Fibroblast of mammary gland (primary cell): ENCODE data around the gene PIGO.
A peak's percentile ranks its signal among the peaks of the same experiment; 100 is the strongest.

Source experiments
- DNase-seq: peaks from one replicate; pipeline ENCODE4 v3.0.0-alpha.2; 2010; ENCODE audit warnings: low read depth
- H3K4me3 ChIP-seq: 2 replicates; pipeline ENCODE4 v1.5.1; 2011; ENCODE audit warnings: low read depth, mild to moderate bottlenecking, low read length, moderate library complexity; ENCODE audit not compliant: control insufficient read depth
- CTCF ChIP-seq: conservative IDR thresholded peaks from 2 replicates; pipeline ENCODE4 v1.5.1; 2011; ENCODE audit warnings: low read depth, low read length, inconsistent platforms; ENCODE audit not compliant: control insufficient read depth, insufficient read depth

Gene PIGO

GRCh38 chr9:35105571-35106342 lies 9.4 kb upstream of the PIGO start:
- H3K4me3 ChIP-seq = no peak overlapping the region
- no peak for DNase-seq

GRCh38 chr9:35105126-35105525 lies 8.7 kb upstream of the PIGO start:
- TF ChIP-seq CTCF = no peak
- H3K4me3 ChIP-seq = no peak overlapping the region
- no peak for DNase-seq

More at GRCh38 chr9:35105571-35106342, 9.4 kb upstream of the PIGO start:
- no peak for TF ChIP-seq CTCF

GRCh38 chr9:35104586-35104985 lies 8.2 kb upstream of the PIGO start:
- no peak overlapping the region for H3K4me3 ChIP-seq
- TF ChIP-seq CTCF = no peak
- DNase-seq = no peak

GRCh38 chr9:35103660-35104191 lies 7.3 kb upstream of the PIGO start:
- no peak for DNase-seq
- H3K4me3 ChIP-seq = peak overlapping the region; percentile 87
- TF ChIP-seq CTCF = no peak

GRCh38 chr9:35102769-35103659 lies 6.6 kb upstream of the PIGO start, which contains the start of gene STOML2:
TSS of gene STOML2 (minus strand) at chr9:35103131. CDS start at chr9:35103094, 37 bp downstream.
- peak; percentile 97 for DNase-seq
- no peak for TF ChIP-seq CTCF
- peak within 1 kb of the TSS; percentile 87 for H3K4me3 ChIP-seq

- DNase-seq = peak; percentile 17
- peak overlapping the region; percentile 87 for H3K4me3 ChIP-seq
- no peak for TF ChIP-seq CTCF
Observed at GRCh38 chr9:35102465-35102768, 6.0 kb upstream of the PIGO start.
